Glomerular endothelial cell (primary cell): ENCODE data around the gene KIF5A. TPM values are rescaled to one million over a fixed set of nuclear protein-coding genes. Genes with fewer than 3 reads are reported as not detected.
"Not testable (repeated sequence)": the region's sequence is repeated elsewhere in the genome, so short reads cannot be mapped to it uniquely, and the experiment has no call there.

ENCODE experiments used
- DNase-seq: peaks from one replicate; pipeline ENCODE4 v3.0.0-alpha.2; 2011; ENCODE audit warnings: low read depth, low spot score; ENCODE audit errors: extremely low read depth
- total RNA-seq: library from RNA; depleted of rRNA; stranded (reverse); fragments of >200 nt; gene quantifications from 2 replicates; pipeline ENCODE4 v1.2.3, GENCODE V29; 2015

Gene KIF5A
- total RNA-seq, result 0.06 and 0.10 TPM in 2 replicates

- no peak for DNase-seq
Observed at GRCh38 chr12:57549909-57550640, at the start of gene KIF5A. KIF5A (plus strand) TSS chr12:57550044; CDS start chr12:57550272, 228 bp downstream.

GRCh38 chr12:57500213-57500612 is 49.6 kb upstream of the KIF5A start:
- DNase-seq, result no peak

GRCh38 chr12:57502311-57502969 is 47.4 kb upstream of the KIF5A start:
- not testable (repeated sequence) for DNase-seq

- DNase-seq, result not testable (repeated sequence)
Observed at GRCh38 chr12:57506541-57506940, 43.3 kb upstream of the KIF5A start.

- not testable (repeated sequence) for DNase-seq
Observed at GRCh38 chr12:57507796-57508195, 42.0 kb upstream of the KIF5A start.

GRCh38 chr12:57511161-57511560 is 38.7 kb upstream of the KIF5A start:
- no peak for DNase-seq

- no peak for DNase-seq
Observed at GRCh38 chr12:57511588-57512325, 38.1 kb upstream of the KIF5A start.

GRCh38 chr12:57512665-57513064 is 37.2 kb upstream of the KIF5A start:
- no peak for DNase-seq

GRCh38 chr12:57513266-57513665 is 36.6 kb upstream of the KIF5A start:
- no peak for DNase-seq

- not testable (repeated sequence) for DNase-seq
Observed at GRCh38 chr12:57513677-57514076, 36.2 kb upstream of the KIF5A start.

GRCh38 chr12:57514246-57514645 is 35.6 kb upstream of the KIF5A start:
- DNase-seq, result not testable (repeated sequence)

GRCh38 chr12:57514720-57515407 is 35.0 kb upstream of the KIF5A start:
- no peak for DNase-seq

GRCh38 chr12:57515408-57515933 is 34.4 kb upstream of the KIF5A start:
- DNase-seq, result no peak

- DNase-seq, result no peak
Observed at GRCh38 chr12:57515934-57516541, 33.8 kb upstream of the KIF5A start.

- DNase-seq, result no peak
Observed at GRCh38 chr12:57516617-57517153, 33.2 kb upstream of the KIF5A start.

- no peak for DNase-seq
Observed at GRCh38 chr12:57517187-57517586, 32.7 kb upstream of the KIF5A start.

GRCh38 chr12:57517718-57518117 is 32.1 kb upstream of the KIF5A start:
- not testable (repeated sequence) for DNase-seq

GRCh38 chr12:57518176-57518919 is 31.5 kb upstream of the KIF5A start:
- DNase-seq, result no peak
